Naive B cell (primary cell): ENCODE results near the gene TMX3. TPM values are rescaled to one million over a fixed set of nuclear protein-coding genes. Genes with fewer than 3 reads are reported as not detected.

ENCODE experiments used
- ATAC-seq, 2 donors: fragments of 150-1000 bp; cut with Tn5 transposase; 2 replicates each; pipeline ENCODE4 v1.10.0; 2021; ENCODE audit warnings: low read depth in 2 of 2, mild to moderate bottlenecking in 2 of 2, moderate library complexity in 2 of 2
- DNase-seq: peaks from one replicate; pipeline ENCODE4 v3.0.0; 2022
- H3K27ac Mint-ChIP-seq, 6 donors: one replicate each; pipeline ENCODE4 v1.8.0; 2020 to 2022; ENCODE audit warnings: mild to moderate bottlenecking in 6 of 6, mixed read lengths in 6 of 6, moderate library complexity in 5 of 6, inconsistent platforms in 2 of 6
- H3K27me3 Mint-ChIP-seq, 3 donors: one replicate each; pipeline ENCODE4 v1.8.0; 2021 to 2022; ENCODE audit warnings: mixed read lengths in 3 of 3, mild to moderate bottlenecking in 1 of 3
- H3K36me3 Mint-ChIP-seq, 2 donors: one replicate each; pipeline ENCODE4 v1.8.0; 2020 to 2022; ENCODE audit warnings: mixed read lengths in 2 of 2, inconsistent platforms in 1 of 2, mild to moderate bottlenecking in 1 of 2
- H3K4me1 Mint-ChIP-seq, 3 donors: one replicate each; pipeline ENCODE4 v1.8.0; 2020 to 2022; ENCODE audit warnings: mixed read lengths in 3 of 3, inconsistent platforms in 1 of 3, mild to moderate bottlenecking in 1 of 3, moderate library complexity in 1 of 3
- H3K4me3 Mint-ChIP-seq, 8 donors: one replicate each; pipeline ENCODE4 v1.8.0; 2020 to 2022; ENCODE audit warnings: mild to moderate bottlenecking in 8 of 8, mixed read lengths in 8 of 8, moderate library complexity in 8 of 8, inconsistent platforms in 2 of 8
- H3K9me3 Mint-ChIP-seq, 7 donors: one replicate each; pipeline ENCODE4 v1.8.0; 2020 to 2022; ENCODE audit warnings: mixed read lengths in 7 of 7, mild to moderate bottlenecking in 5 of 7, inconsistent platforms in 2 of 7, moderate library complexity in 1 of 7
- polyA plus RNA-seq, 6 donors: library from polyadenylated mRNA; unstranded; fragments of 300-500 nt; fragmentation: Illumina TruSeq; gene quantifications; one replicate each; pipeline ENCODE4 v1.2.3, GENCODE V29; 2021; ENCODE audit warnings: low read depth in 6 of 6

The TMX3 gene
- 10 to 100 TPM; 15.3 to 27.7 (median 21.6) TPM for polyA plus RNA-seq

DNA sequence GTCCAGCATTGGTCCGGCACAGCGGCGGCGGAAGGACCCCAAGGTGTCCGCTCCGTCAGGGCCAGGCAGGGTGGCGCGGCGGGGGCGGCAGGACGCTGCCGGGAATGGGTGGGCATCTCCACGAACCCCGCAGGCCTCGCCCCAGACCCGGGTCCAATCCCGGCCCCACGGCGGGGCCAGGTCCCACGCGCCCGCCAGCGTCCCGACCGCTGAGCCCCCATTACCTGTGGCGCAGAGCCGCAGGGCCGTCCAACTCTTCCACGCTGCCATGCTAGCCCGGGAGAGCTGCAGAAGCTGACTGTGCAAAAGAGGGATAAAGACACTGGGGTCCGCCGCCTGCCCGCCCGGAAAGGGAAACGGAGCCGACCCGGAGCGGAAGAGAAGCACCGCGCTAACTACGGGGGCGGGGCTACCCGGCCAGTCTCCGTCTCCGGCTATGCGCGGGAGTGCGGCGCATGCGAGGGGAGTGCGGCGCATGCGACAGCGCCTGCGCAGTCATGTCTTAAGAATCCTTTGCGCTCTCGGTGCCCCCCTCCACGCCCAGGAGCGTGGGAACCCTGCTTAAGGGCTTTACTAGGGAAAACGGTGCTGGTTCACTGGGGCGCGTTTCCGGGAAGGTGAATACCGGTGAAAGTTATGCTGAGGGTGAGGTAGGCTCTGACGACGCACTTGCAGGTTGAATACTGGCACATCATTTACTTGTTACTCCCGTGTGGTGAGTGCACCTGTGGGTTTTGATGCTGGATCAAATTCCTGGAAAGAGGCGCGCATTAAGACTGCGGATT, at the start of gene TMX3:
Gene TMX3 (minus strand): TSS at position 397 of the 785 bp plus-strand sequence. CDS start 127 bp downstream, at position 270.
- peaks cover 0 to 2% (median 0%) of the 10 kb centered on the region in 7 donors for H3K9me3 Mint-ChIP-seq
- DNase-seq (peak; percentile 88), ATAC-seq (peak; percentile 97)
- H3K27ac Mint-ChIP-seq, result peak within 1 kb of the TSS; percentile 74 to 93 (median 87)
- peaks cover 20 to 41% (median 29%) of the 10 kb centered on the region in 3 donors for H3K4me1 Mint-ChIP-seq
- H3K27me3 Mint-ChIP-seq, result no peaks in the 10 kb centered on the region
- peaks cover under 1 to 4% of the 10 kb centered on the region in 2 donors for H3K36me3 Mint-ChIP-seq
- H3K4me3 Mint-ChIP-seq, result peak within 1 kb of the TSS; percentile 94 to 99 (median 98)

DNA sequence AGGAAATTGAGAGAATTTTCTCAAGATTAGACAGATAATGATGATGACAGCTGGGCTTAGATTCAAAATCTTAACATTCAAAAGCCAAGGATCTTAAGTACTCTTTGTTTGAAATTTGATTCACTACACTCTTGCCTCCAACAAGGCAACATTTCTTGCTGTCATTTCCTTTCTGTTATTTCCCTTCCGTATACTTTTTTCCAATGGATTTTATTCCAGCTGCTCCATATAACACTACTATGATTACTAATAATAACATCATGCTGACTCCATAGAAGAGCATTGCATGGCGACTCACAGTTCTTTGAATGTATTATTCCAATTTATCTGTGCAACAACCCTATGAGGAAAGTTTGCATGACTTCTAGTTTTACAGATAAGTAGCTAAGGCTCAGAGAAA, 49.1 kb upstream of the TMX3 start:
- DNase-seq, result no peak
- Mint-ChIP-seq H3K27ac (no peak overlapping the region), H3K36me3 (peaks cover 0 to 6% of the 10 kb centered on the region in 2 donors), H3K9me3 (peaks cover 4 to 11% (median 5%) of the 10 kb centered on the region in 7 donors), H3K4me3 (no peak overlapping the region), H3K4me1 (peaks cover 0 to 6% (median 0%) of the 10 kb centered on the region in 3 donors), H3K27me3 (no peaks in the 10 kb centered on the region)
- no peak for ATAC-seq

DNA sequence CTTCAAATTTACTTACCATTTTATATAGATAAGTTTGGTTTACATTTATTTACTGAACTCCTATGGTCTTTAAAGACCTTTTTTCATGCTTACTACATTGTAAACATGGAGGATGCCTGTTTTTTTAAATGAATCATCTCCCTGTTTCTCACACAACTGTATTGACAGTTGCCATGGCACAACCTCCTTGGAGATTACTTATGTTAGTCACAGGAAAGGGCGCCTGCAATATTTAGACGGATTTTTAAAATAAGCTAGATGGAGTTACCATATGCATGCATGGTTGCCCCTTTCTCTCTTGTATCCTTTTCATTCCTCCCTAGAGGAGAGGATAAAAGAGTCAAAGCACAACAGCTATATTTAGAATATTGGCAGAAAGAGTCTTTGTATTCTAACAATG, 48.2 kb upstream of the TMX3 start:
- no peak for ATAC-seq
- no peak overlapping the region for H3K4me3 Mint-ChIP-seq
- DNase-seq, result no peak
- H3K36me3 Mint-ChIP-seq, result peaks cover 0 to 8% of the 10 kb centered on the region in 2 donors
- no peaks in the 10 kb centered on the region for H3K27me3 Mint-ChIP-seq
- H3K27ac Mint-ChIP-seq, result no peak overlapping the region
- H3K9me3 Mint-ChIP-seq, result peaks cover 4 to 18% (median 10%) of the 10 kb centered on the region in 7 donors
- peaks cover 0 to 6% (median 0%) of the 10 kb centered on the region in 3 donors for H3K4me1 Mint-ChIP-seq

- ATAC-seq, result no peak
- H3K36me3 Mint-ChIP-seq, result peaks cover 0 to 8% of the 10 kb centered on the region in 2 donors
- H3K27ac Mint-ChIP-seq, result no peak overlapping the region
Observed at GRCh38 chr18:68759308-68759707, 44.4 kb upstream of the TMX3 start.

GRCh38 chr18:68757126-68757525, 42.2 kb upstream of the TMX3 start:
- Mint-ChIP-seq H3K36me3 (peaks cover 0 to 8% of the 10 kb centered on the region in 2 donors), H3K4me1 (no peaks in the 10 kb centered on the region), H3K4me3 (no peak overlapping the region), H3K27ac (no peak overlapping the region), H3K9me3 (peaks cover 4 to 18% (median 10%) of the 10 kb centered on the region in 7 donors), H3K27me3 (no peaks in the 10 kb centered on the region)
- DNase-seq (no peak), ATAC-seq (no peak)

More at GRCh38 chr18:68759308-68759707, 44.4 kb upstream of the TMX3 start:
- Mint-ChIP-seq H3K4me3 (no peak overlapping the region), H3K4me1 (no peaks in the 10 kb centered on the region), H3K9me3 (peaks cover 4 to 18% (median 10%) of the 10 kb centered on the region in 7 donors), H3K27me3 (no peaks in the 10 kb centered on the region)
- no peak for DNase-seq

- no peaks in the 10 kb centered on the region for H3K36me3 Mint-ChIP-seq
Observed at GRCh38 chr18:68742206-68742605, 27.3 kb upstream of the TMX3 start.

GRCh38 chr18:68740966-68741365, 26.1 kb upstream of the TMX3 start:
- no peak overlapping the region for H3K27ac Mint-ChIP-seq
- H3K4me3 Mint-ChIP-seq, result no peak overlapping the region

More at GRCh38 chr18:68742206-68742605, 27.3 kb upstream of the TMX3 start:
- H3K4me3 Mint-ChIP-seq, result no peak overlapping the region
- DNase-seq (no peak), ATAC-seq (no peak)
- H3K27me3 Mint-ChIP-seq, result no peaks in the 10 kb centered on the region
- no peak overlapping the region for H3K27ac Mint-ChIP-seq
- H3K9me3 Mint-ChIP-seq, result no peaks in the 10 kb centered on the region
- H3K4me1 Mint-ChIP-seq, result no peaks in the 10 kb centered on the region

DNA sequence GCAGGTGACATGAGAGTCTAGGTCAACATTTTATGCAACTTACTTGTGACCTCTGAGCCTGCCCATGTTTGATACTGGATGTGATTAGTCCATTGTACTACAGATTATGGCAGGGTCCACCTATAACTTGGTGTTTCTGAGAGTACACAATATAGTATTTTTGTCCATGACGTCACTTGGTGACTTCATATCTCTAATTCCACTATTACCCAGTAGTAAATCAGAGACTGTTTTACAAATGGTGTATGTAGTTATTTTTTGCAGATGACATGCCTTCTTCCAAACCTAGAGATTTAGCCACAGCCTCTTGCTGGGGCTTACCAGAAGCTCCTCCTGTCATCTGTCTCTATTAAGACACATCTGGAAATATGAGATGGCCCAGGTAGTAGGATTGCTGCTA, 24.6 kb upstream of the TMX3 start:
- no peak overlapping the region for H3K4me3 Mint-ChIP-seq
- no peaks in the 10 kb centered on the region for H3K4me1 Mint-ChIP-seq
- ATAC-seq, result no peak
- H3K27ac Mint-ChIP-seq, result no peak overlapping the region
- no peak for DNase-seq
- H3K27me3 Mint-ChIP-seq, result peaks cover 0 to 5% (median 5%) of the 10 kb centered on the region in 3 donors
- H3K9me3 Mint-ChIP-seq, result no peaks in the 10 kb centered on the region
- no peaks in the 10 kb centered on the region for H3K36me3 Mint-ChIP-seq

More at GRCh38 chr18:68740966-68741365, 26.1 kb upstream of the TMX3 start:
- no peaks in the 10 kb centered on the region for H3K9me3 Mint-ChIP-seq
- no peaks in the 10 kb centered on the region for H3K36me3 Mint-ChIP-seq
- ATAC-seq (no peak), DNase-seq (no peak)
- H3K4me1 Mint-ChIP-seq, result no peaks in the 10 kb centered on the region
- no peaks in the 10 kb centered on the region for H3K27me3 Mint-ChIP-seq

DNA sequence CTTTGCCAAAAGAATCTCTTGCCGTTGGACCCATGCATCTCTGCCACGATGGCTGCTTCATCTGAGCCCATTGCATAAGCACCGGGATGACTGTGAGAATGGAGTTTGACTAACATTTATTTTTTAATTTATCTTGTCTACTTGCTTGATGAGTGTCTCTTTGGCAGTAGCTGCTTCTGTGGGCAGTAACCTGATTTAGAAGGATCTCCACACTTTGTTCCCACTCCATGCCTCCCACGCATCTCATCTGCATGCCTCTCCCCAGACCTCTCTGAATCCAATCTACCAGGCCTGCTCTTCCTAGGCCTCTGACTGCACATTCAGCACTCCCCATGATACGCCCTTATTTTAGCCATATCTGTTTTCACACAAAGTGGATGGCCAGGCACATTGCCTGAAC, 23.7 kb upstream of the TMX3 start:
- H3K27ac Mint-ChIP-seq, result no peak overlapping the region

DNA sequence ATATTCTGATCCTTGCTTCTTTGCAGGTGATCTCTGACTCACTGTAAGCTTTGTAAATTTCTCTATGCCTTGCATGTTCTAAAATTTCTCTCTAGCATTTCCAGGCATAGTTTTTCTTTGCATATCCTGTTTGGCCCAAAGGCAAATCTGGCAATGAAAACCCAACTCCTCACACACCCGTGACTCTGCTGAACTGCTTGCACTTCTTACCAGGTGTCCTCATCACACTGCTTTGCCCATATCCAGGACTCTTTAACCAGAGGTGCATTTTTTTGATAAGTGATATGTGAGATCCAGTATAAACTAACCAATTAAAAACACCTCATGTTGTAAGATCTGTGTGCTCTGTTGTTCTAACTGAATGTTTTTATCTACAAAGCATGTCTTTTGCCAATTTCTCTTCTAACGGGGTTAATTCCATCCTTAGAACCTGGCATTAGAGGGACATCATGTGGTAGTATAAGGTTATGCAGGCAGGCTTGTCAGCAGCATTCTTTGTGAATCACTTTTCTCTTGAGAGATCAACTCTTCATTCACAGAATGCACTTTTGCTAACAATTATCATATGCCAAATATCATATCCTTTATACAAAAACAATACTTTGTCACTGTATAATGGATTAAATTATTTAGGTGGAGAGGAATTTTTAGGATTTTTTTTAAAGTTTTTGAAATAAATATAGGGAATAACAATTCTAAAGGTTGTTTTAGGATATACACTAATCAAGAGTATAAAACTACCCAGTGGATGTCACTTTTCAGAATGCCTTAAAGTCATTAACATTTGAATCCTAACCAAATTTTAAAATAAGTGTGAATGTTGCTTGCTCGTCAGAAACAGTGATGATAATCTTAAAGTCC, 20.8 kb upstream of the TMX3 start:
- ATAC-seq (no peak), DNase-seq (no peak)
- Mint-ChIP-seq H3K9me3 (no peaks in the 10 kb centered on the region), H3K4me3 (no peak overlapping the region), H3K27me3 (peaks cover 0 to 5% (median 5%) of the 10 kb centered on the region in 3 donors), H3K36me3 (no peaks in the 10 kb centered on the region), H3K4me1 (no peaks in the 10 kb centered on the region), H3K27ac (peak overlapping the region in 1 of 6 donors; percentile 85)

More for the DNA sequence above, 23.7 kb upstream of the TMX3 start:
- no peaks in the 10 kb centered on the region for H3K36me3 Mint-ChIP-seq
- no peak overlapping the region for H3K4me3 Mint-ChIP-seq
- DNase-seq (no peak), ATAC-seq (no peak)
- H3K27me3 Mint-ChIP-seq, result peaks cover 0 to 5% (median 5%) of the 10 kb centered on the region in 3 donors
- no peaks in the 10 kb centered on the region for H3K9me3 Mint-ChIP-seq
- H3K4me1 Mint-ChIP-seq, result no peaks in the 10 kb centered on the region

DNA sequence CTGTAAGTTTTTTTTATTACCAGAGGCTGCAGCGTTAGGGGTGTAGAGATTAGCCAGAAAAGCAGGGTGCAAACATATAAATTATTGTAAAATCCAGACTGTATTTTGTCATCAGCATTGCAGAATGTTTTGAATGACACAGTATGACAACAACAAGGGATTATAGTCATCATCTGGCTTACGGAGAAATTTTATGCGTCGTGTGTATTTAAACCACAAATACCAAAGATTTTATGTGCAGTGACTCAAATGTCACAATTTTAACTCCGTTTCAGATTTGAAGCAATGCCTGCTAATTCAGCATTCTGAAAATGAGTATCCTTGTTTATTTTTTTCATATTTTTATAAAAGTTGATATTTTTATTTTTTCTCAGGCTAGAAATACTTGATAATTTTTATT, 19.4 kb upstream of the TMX3 start:
- peak overlapping the region in 2 of 6 donors; percentile 46 to 54 for H3K27ac Mint-ChIP-seq
- H3K9me3 Mint-ChIP-seq, result no peaks in the 10 kb centered on the region
- no peak overlapping the region for H3K4me3 Mint-ChIP-seq
- H3K36me3 Mint-ChIP-seq, result no peaks in the 10 kb centered on the region
- DNase-seq (no peak), ATAC-seq (no peak)
- H3K27me3 Mint-ChIP-seq, result peaks cover 0 to 5% (median 5%) of the 10 kb centered on the region in 3 donors
- no peaks in the 10 kb centered on the region for H3K4me1 Mint-ChIP-seq

GRCh38 chr18:68733707-68734106, 18.8 kb upstream of the TMX3 start:
- no peak for DNase-seq
- no peaks in the 10 kb centered on the region for H3K36me3 Mint-ChIP-seq
- no peaks in the 10 kb centered on the region for H3K4me1 Mint-ChIP-seq
- H3K27ac Mint-ChIP-seq, result peak overlapping the region in 3 of 6 donors; percentile 3 to 46 (median 29)
- ATAC-seq, result no peak
- H3K9me3 Mint-ChIP-seq, result no peaks in the 10 kb centered on the region
- H3K4me3 Mint-ChIP-seq, result no peak overlapping the region
- peaks cover 0 to 5% (median 5%) of the 10 kb centered on the region in 3 donors for H3K27me3 Mint-ChIP-seq

DNA sequence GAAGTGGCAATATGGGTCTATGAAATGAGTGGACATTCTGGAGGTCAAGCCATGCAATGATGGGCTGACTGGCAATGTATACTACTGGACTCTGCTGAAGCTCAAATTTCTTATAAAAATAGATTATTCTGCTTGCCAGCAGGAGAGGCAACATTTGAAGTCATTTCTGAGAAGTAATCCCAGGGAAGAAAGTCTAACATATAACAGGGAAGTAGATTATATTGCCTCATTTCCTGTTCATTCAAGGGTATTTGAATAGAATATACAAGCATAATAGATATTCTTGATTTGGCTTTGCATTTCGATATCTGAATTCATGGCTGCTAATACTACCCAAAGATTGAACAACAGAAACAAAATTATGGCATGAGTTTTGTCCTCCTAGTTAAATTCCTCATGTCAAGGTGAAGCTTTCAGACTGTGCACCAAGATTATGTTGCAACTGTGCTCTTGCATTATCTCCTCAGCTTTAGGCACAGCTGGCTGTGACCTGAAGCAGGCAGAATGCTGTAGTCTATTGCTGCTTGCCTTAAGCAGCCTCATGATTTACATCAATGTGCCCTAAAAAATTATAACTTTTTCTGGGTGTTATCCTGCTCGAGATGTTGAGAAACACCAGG, 13.3 kb upstream of the TMX3 start:
- Mint-ChIP-seq H3K36me3 (peaks cover 0 to 4% of the 10 kb centered on the region in 2 donors), H3K27ac (no peak overlapping the region), H3K4me3 (no peak overlapping the region), H3K27me3 (peaks cover 0 to 6% (median 0%) of the 10 kb centered on the region in 3 donors), H3K9me3 (peaks cover 0 to 12% (median 7%) of the 10 kb centered on the region in 7 donors), H3K4me1 (peaks cover 2 to 9% (median 4%) of the 10 kb centered on the region in 3 donors)
- DNase-seq (no peak), ATAC-seq (no peak)
